B cell (primary cell): ENCODE data around the gene CD300LD. TPM values are rescaled to one million over a fixed set of nuclear protein-coding genes. Genes with fewer than 3 reads are reported as not detected.

Experiments used
- ATAC-seq: fragments of 200-7000 bp; cut with Tn5 transposase; one replicate; pipeline ENCODE4 v1.10.0; 2021; ENCODE audit warnings: low read depth, mild to moderate bottlenecking, moderate number of reproducible peaks, moderate library complexity
- CTCF ChIA-PET: fragments of 350-600 bp; sonication (Branson Sonifier 250); formaldehyde crosslinking; loops from one replicate; lab custom pipeline; 2021; ENCODE audit warnings: antibody characterized with exemption, inconsistent platforms; lab: Charles Lee
- POLR2A ChIA-PET: fragments of 350-600 bp; sonication (Branson Sonifier 250); formaldehyde crosslinking; loops from one replicate; lab custom pipeline; 2021; ENCODE audit warnings: antibody characterized with exemption; lab: Charles Lee
- DNase-seq: peaks from one replicate; pipeline ENCODE4 v3.0.0; 2013
- H2AFZ ChIP-seq: 2 replicates; pipeline ENCODE4 v1.6.1; 2012; ENCODE audit warnings: mild to moderate bottlenecking, low read depth, low read length; ENCODE audit not compliant: insufficient read depth, poor library complexity, severe bottlenecking
- H3K27ac ChIP-seq, 2 donors: 1 replicate in 1 of 2; 2 replicates in 1 of 2; pipeline ENCODE4 v1.5.1; 2012 to 2013; ENCODE audit warnings: low read length in 2 of 2, mild to moderate bottlenecking in 2 of 2, moderate library complexity in 1 of 2
- H3K27me3 ChIP-seq, 4 experiments: fragments of 200-600 bp in 1 of 4; sonication (generic) in 1 of 4; replicated peaks in 1 of 4; 1 replicate in 2 of 4; 2 replicates in 2 of 4; pipeline versions ENCODE4 v1.6.1 to v1.7.0; 2013 to 2016; ENCODE audit warnings: low read length in 3 of 4, mild to moderate bottlenecking in 2 of 4, mixed read lengths in 1 of 4, moderate library complexity in 1 of 4; ENCODE audit not compliant: insufficient read depth in 4 of 4, control insufficient read depth in 3 of 4; ENCODE audit errors: control extremely low read depth in 1 of 4
- H3K36me3 ChIP-seq, 2 experiments: replicated peaks in 1 of 2; 1 replicate in 1 of 2; 2 replicates in 1 of 2; pipeline versions ENCODE4 v1.6.1 to v1.7.1; 2013; ENCODE audit warnings: low read length in 1 of 2; ENCODE audit not compliant: insufficient read depth in 2 of 2, control insufficient read depth in 1 of 2; ENCODE audit errors: control extremely low read depth in 1 of 2, extremely low read depth in 1 of 2
- H3K4me1 ChIP-seq, 2 donors: fragments of 200-600 bp in 1 of 2; sonication (generic) in 1 of 2; 1 replicate in 1 of 2; 2 replicates in 1 of 2; pipeline versions ENCODE4 v1.5.1 to v1.6.1; 2013 to 2017; ENCODE audit warnings: low read length in 2 of 2; ENCODE audit not compliant: control insufficient read depth in 2 of 2, insufficient read depth in 2 of 2
- H3K4me2 ChIP-seq: replicated peaks from 2 replicates; pipeline ENCODE3; 2012; ENCODE audit warnings: mild to moderate bottlenecking, low read depth, low read length; ENCODE audit not compliant: poor library complexity, severe bottlenecking
- H3K4me3 ChIP-seq, 5 experiments: fragments of 200-600 bp in 1 of 5; sonication (generic) in 1 of 5; 1 replicate in 3 of 5; 2 replicates in 2 of 5; pipeline versions ENCODE4 v1.5.1 to v1.7.0; 2011 to 2016; ENCODE audit warnings: low read length in 4 of 5, mild to moderate bottlenecking in 4 of 5, low read depth in 2 of 5, control low read depth in 1 of 5, moderate library complexity in 1 of 5; ENCODE audit not compliant: insufficient read depth in 1 of 5; ENCODE audit errors: control extremely low read depth in 1 of 5, extremely low read depth in 1 of 5
- H3K79me2 ChIP-seq: fragments of 200-600 bp; sonication (generic); one replicate; pipeline ENCODE4 v1.6.0; 2016; ENCODE audit warnings: low read length; ENCODE audit not compliant: control insufficient read depth, insufficient read depth
- H3K9ac ChIP-seq: fragments of 200-600 bp; sonication (generic); 2 replicates; pipeline ENCODE4 v1.6.1; 2017; ENCODE audit warnings: mild to moderate bottlenecking, low read length, moderate library complexity
- H3K9me3 ChIP-seq, 3 donors: one replicate each; pipeline versions ENCODE4 v1.6.1 to v1.7.1; 2013; ENCODE audit warnings: low read length in 2 of 3; ENCODE audit not compliant: control insufficient read depth in 2 of 3, insufficient read depth in 1 of 3; ENCODE audit errors: control extremely low read depth in 1 of 3
- H4K20me1 ChIP-seq: 2 replicates; pipeline ENCODE4 v1.6.0; 2012; ENCODE audit warnings: mild to moderate bottlenecking, low read length; ENCODE audit not compliant: insufficient read depth, control insufficient read depth, poor library complexity, severe bottlenecking
- H3K27ac Mint-ChIP-seq: one replicate; pipeline ENCODE4 v1.8.0; 2021; ENCODE audit warnings: mixed read lengths
- H3K27me3 Mint-ChIP-seq: one replicate; pipeline ENCODE4 v1.8.0; 2021; ENCODE audit warnings: mixed read lengths
- H3K4me1 Mint-ChIP-seq: one replicate; pipeline ENCODE4 v1.8.0; 2021; ENCODE audit warnings: mixed read lengths
- H3K4me3 Mint-ChIP-seq: one replicate; pipeline ENCODE4 v1.8.0; 2021; ENCODE audit warnings: mixed read lengths
- H3K9me3 Mint-ChIP-seq: one replicate; pipeline ENCODE4 v1.8.0; 2022; ENCODE audit warnings: mixed read lengths; ENCODE audit not compliant: insufficient read depth
- CTCF ChIP-seq: fragments of 200-600 bp; IDR thresholded peaks from one replicate; pipeline ENCODE4 v1.8.0; 2022; ENCODE audit warnings: antibody characterized with exemption, mild to moderate bottlenecking
- EZH2 ChIP-seq: IDR thresholded peaks from 2 replicates; pipeline ENCODE4 v1.6.1; 2012; ENCODE audit warnings: borderline replicate concordance, low read depth, mild to moderate bottlenecking, moderate library complexity, low read length; ENCODE audit not compliant: insufficient read depth, poor library complexity, severe bottlenecking
- WGBS: methylation state at CpG from one replicate; pipeline ENCODE4 v1.1.5; 2013; ENCODE audit warnings: missing lambda C conversion rate; ENCODE audit not compliant: insufficient coverage; 5-methylcytosine and 5-hydroxymethylcytosine counted together
- intact Hi-C: fragments of 100-400 bp; cut with micrococcal nuclease; formaldehyde crosslinking; loops from one replicate; pipeline ENCODE4 v1.10.0; 2022
- polyA plus RNA-seq: library from polyadenylated mRNA; depleted of rRNA; stranded (reverse); fragments of >200 nt; gene quantifications from 2 replicates; pipeline ENCODE4 v1.2.3, GENCODE V29; 2012
- total RNA-seq, 2 donors: library from RNA; stranded (reverse); fragments of 120-200 nt in 1 of 2; gene quantifications; 1 replicate in 1 of 2; 2 replicates in 1 of 2; pipeline versions ENCODE4 v1.2.3 to v1.2.4, GENCODE V29; 2013 to 2022

CD300LD gene
- total and polyA plus RNA-seq, 2 donors (not counting 1 experiment from before 2014, with no cell fraction given) = not detected

GRCh38 chr17:74603037-74603635 is 11.1 kb upstream of the CD300LD start:
- H3K9me3 ChIP-seq = peaks cover 0 to 13% (median 3%) of the 10 kb centered on the region in 3 donors
- H3K9ac ChIP-seq = no peak overlapping the region
- no peaks in the 10 kb centered on the region for H3K79me2 ChIP-seq
- POLR2A ChIA-PET = no interaction called here
- no peak overlapping the region for H3K27ac ChIP-seq
- no peak overlapping the region for H3K4me3 ChIP-seq
- ATAC-seq (no peak), DNase-seq (no peak)
- Mint-ChIP-seq H3K9me3 (no peaks in the 10 kb centered on the region), H3K27me3 (peaks cover 6% of the 10 kb centered on the region), H3K4me3 (no peak overlapping the region), H3K27ac (no peak overlapping the region), H3K4me1 (peaks cover 49% of the 10 kb centered on the region)
- TF ChIP-seq CTCF (no peak), EZH2 (no peak)
- CTCF ChIA-PET = interaction anchor here (1.0 to 1.9 kb wide), 15 partner anchors 14 to 358 kb away, joined by 3 to 8 read pairs (median 5); partner anchors contain the start of gene CD300H
- H2AFZ ChIP-seq = no peak overlapping the region
- H4K20me1 ChIP-seq = no peaks in the 10 kb centered on the region
- intact Hi-C loops = loop anchor here (5.0 kb wide), 2 partner anchors 39 to 236 kb away; partner anchors contain the start of gene GPR142
- H3K4me1 ChIP-seq = peaks cover 52 to 55% of the 10 kb centered on the region in 2 donors
- 62% methylated on average over 6 of the region's 6 CpGs for WGBS
- no peaks in the 10 kb centered on the region for H3K36me3 ChIP-seq
- peak overlapping the region; percentile 40 for H3K4me2 ChIP-seq
- peaks cover 0 to 9% (median 1%) of the 10 kb centered on the region in 4 experiments for H3K27me3 ChIP-seq

GRCh38 chr17:74601944-74602572 is 10.0 kb upstream of the CD300LD start:
- no peak overlapping the region for H3K4me3 ChIP-seq
- ChIA-PET POLR2A (no interaction called here), CTCF (interaction anchor here (1.0 to 1.8 kb wide), 6 partner anchors 9 to 223 kb away, joined by 3 to 8 read pairs (median 6); partner anchors contain the start of gene CD300H)
- no peak for TF ChIP-seq EZH2
- TF ChIP-seq CTCF = peak; percentile 66
- peaks cover 51% of the 10 kb centered on the region for H3K4me1 Mint-ChIP-seq
- no peaks in the 10 kb centered on the region for H4K20me1 ChIP-seq
- H3K4me1 ChIP-seq = peaks cover 49 to 52% of the 10 kb centered on the region in 2 donors
- H3K4me2 ChIP-seq = no peak overlapping the region
- no peak overlapping the region for H3K4me3 Mint-ChIP-seq
- no peak overlapping the region for H3K27ac Mint-ChIP-seq
- peaks cover 0 to 2% (median 0%) of the 10 kb centered on the region in 4 experiments for H3K27me3 ChIP-seq
- H2AFZ ChIP-seq = no peak overlapping the region
- H3K79me2 ChIP-seq = no peaks in the 10 kb centered on the region
- H3K36me3 ChIP-seq = no peaks in the 10 kb centered on the region
- no peaks in the 10 kb centered on the region for H3K9me3 Mint-ChIP-seq
- 82% methylated on average over 7 of the region's 12 CpGs for WGBS
- peaks cover 0 to 7% (median 2%) of the 10 kb centered on the region in 3 donors for H3K9me3 ChIP-seq
- H3K9ac ChIP-seq = no peak overlapping the region
- H3K27ac ChIP-seq = no peak overlapping the region
- ATAC-seq = no peak
- intact Hi-C loops = loop anchor here (5.0 kb wide), 2 partner anchors 40 to 235 kb away; partner anchors contain the start of gene GPR142
- no peaks in the 10 kb centered on the region for H3K27me3 Mint-ChIP-seq
- peak; percentile 53 for DNase-seq
